Coronary artery (tissue), 2 donors: ENCODE results near the gene SCN5A.

Source experiments
- DNase-seq: peaks from one replicate; pipeline ENCODE4 v3.0.0-alpha.2; 2017; ENCODE audit warnings: low spot score
- H3K27ac ChIP-seq, 2 donors: fragments of 200-600 bp; sonication (generic); one replicate each; pipeline ENCODE4 v1.5.1; 2016 to 2019
- H3K4me3 ChIP-seq: fragments of 200-600 bp; sonication (generic); 2 replicates; pipeline ENCODE4 v1.5.1; 2016; ENCODE audit warnings: mild to moderate bottlenecking, moderate library complexity
- CTCF ChIP-seq: fragments of 200-600 bp; sonication (generic); IDR thresholded peaks from one replicate; pipeline ENCODE4 v1.5.1; 2019; ENCODE audit warnings: antibody characterized with exemption

Gene SCN5A

GRCh38 chr3:38595393-38595792 is 54.1 kb downstream of the SCN5A start:
- DNase-seq, result no peak
- Histone ChIP-seq H3K4me3 (no peak overlapping the region), H3K27ac (no peak overlapping the region)
- TF ChIP-seq CTCF, result no peak

- no peak overlapping the region for H3K27ac ChIP-seq
- no peak for TF ChIP-seq CTCF
- no peak overlapping the region for H3K4me3 ChIP-seq
- DNase-seq, result no peak
These were observed 59.0 kb downstream of the SCN5A start for GRCh38 chr3:38590521-38590920.

GRCh38 chr3:38588995-38589937 is 60.2 kb downstream of the SCN5A start:
- Histone ChIP-seq H3K27ac (no peak overlapping the region), H3K4me3 (no peak overlapping the region)
- DNase-seq, result peak; percentile 52
- TF ChIP-seq CTCF, result no peak

GRCh38 chr3:38588371-38588971 is 61.0 kb downstream of the SCN5A start:
- TF ChIP-seq CTCF, result no peak
- H3K27ac ChIP-seq, result no peak overlapping the region
- H3K4me3 ChIP-seq, result no peak overlapping the region
- peak; percentile 62 for DNase-seq

- no peak for TF ChIP-seq CTCF
- Histone ChIP-seq H3K4me3 (no peak overlapping the region), H3K27ac (no peak overlapping the region)
- DNase-seq, result peak; percentile 55
These were observed 61.8 kb downstream of the SCN5A start for GRCh38 chr3:38587548-38588131.

GRCh38 chr3:38586546-38587520 is 62.7 kb downstream of the SCN5A start:
- peak; percentile 56 for DNase-seq

More at GRCh38 chr3:38586546-38587520, 62.7 kb downstream of the SCN5A start:
- Histone ChIP-seq H3K4me3 (no peak overlapping the region), H3K27ac (no peak overlapping the region)
- no peak for TF ChIP-seq CTCF
